Daoy (cell line): ENCODE measurements around the gene CPEB3. TPM values are rescaled to one million over a fixed set of nuclear protein-coding genes. Genes with fewer than 3 reads are reported as not detected.

Experiments
- DNase-seq: peaks from one replicate; pipeline ENCODE4 v3.0.0-alpha.2; 2015; ENCODE audit warnings: low read depth
- total RNA-seq: library from RNA; depleted of rRNA; stranded (reverse); fragments of >200 nt; shearing (Covaris generic); gene quantifications from 2 replicates; pipeline ENCODE4 v1.2.3, GENCODE V29; 2014

The CPEB3 gene
- total RNA-seq, 1 experiment from 2014 or later = 0.46 TPM

- no peak for DNase-seq
These were observed 187.3 kb downstream of the CPEB3 start for GRCh38 chr10:92103376-92104090.

GRCh38 chr10:92102601-92103213, 188.2 kb downstream of the CPEB3 start:
- DNase-seq = no peak

GRCh38 chr10:92094960-92095359, 195.9 kb downstream of the CPEB3 start:
- DNase-seq = no peak

GRCh38 chr10:92091965-92092364, 198.9 kb downstream of the CPEB3 start:
- no peak for DNase-seq

GRCh38 chr10:92087750-92088395, 203.0 kb downstream of the CPEB3 start:
- peak; percentile 53 for DNase-seq

- no peak for DNase-seq
These were observed 208.1 kb downstream of the CPEB3 start for GRCh38 chr10:92082583-92083280.

GRCh38 chr10:92081641-92082040, 209.2 kb downstream of the CPEB3 start:
- no peak for DNase-seq

- no peak for DNase-seq
These were observed 210.6 kb downstream of the CPEB3 start for GRCh38 chr10:92080244-92080643.

- no peak for DNase-seq
These were observed 211.9 kb downstream of the CPEB3 start for GRCh38 chr10:92079003-92079402.

- no peak for DNase-seq
These were observed 214.2 kb downstream of the CPEB3 start for GRCh38 chr10:92076722-92077121.

GRCh38 chr10:92075829-92076228, 215.0 kb downstream of the CPEB3 start:
- DNase-seq = no peak

GRCh38 chr10:92074126-92074887, 216.6 kb downstream of the CPEB3 start:
- DNase-seq = no peak

- DNase-seq = no peak
These were observed 222.0 kb downstream of the CPEB3 start for GRCh38 chr10:92068900-92069299.

GRCh38 chr10:92066386-92066785, 224.5 kb downstream of the CPEB3 start:
- DNase-seq = no peak

- DNase-seq = no peak
These were observed 226.4 kb downstream of the CPEB3 start for GRCh38 chr10:92064506-92064905.

GRCh38 chr10:92062273-92062672, 228.6 kb downstream of the CPEB3 start:
- DNase-seq = no peak

- no peak for DNase-seq
These were observed 236.1 kb downstream of the CPEB3 start for GRCh38 chr10:92054807-92055206.

- DNase-seq = no peak
These were observed 238.1 kb downstream of the CPEB3 start for GRCh38 chr10:92052741-92053140.

GRCh38 chr10:92052088-92052487, 238.8 kb downstream of the CPEB3 start:
- DNase-seq = no peak

GRCh38 chr10:92047215-92047614, 243.7 kb downstream of the CPEB3 start:
- DNase-seq = no peak

- no peak for DNase-seq
These were observed 245.2 kb downstream of the CPEB3 start for GRCh38 chr10:92045641-92046106.

GRCh38 chr10:92042541-92042940, 248.3 kb downstream of the CPEB3 start:
- DNase-seq = no peak
